Smooth muscle cell (in vitro differentiated cells): Measurements from ENCODE around the gene EIF3K. TPM values are rescaled to one million over a fixed set of nuclear protein-coding genes. Genes with fewer than 3 reads are reported as not detected.

ENCODE experiments used
- DNase-seq: peaks from one replicate; lab custom pipeline; 2025; ENCODE audit not compliant: unreplicated experiment; lab: John Stamatoyannopoulos, UW
- H2AFZ ChIP-seq: fragments of 200-600 bp; sonication (generic); 2 replicates; pipeline ENCODE4 v1.6.0; 2016; ENCODE audit warnings: antibody characterized with exemption, low read depth, mild to moderate bottlenecking
- H3F3A ChIP-seq: fragments of 200-600 bp; sonication (generic); 2 replicates; pipeline ENCODE4 v1.6.0; 2017; ENCODE audit warnings: antibody characterized with exemption, low read depth
- H3K27ac ChIP-seq: fragments of 200-600 bp; sonication (generic); 2 replicates; pipeline ENCODE4 v1.5.1; 2016; ENCODE audit warnings: low read depth, mild to moderate bottlenecking
- H3K27me3 ChIP-seq: fragments of 200-600 bp; sonication (generic); 2 replicates; pipeline ENCODE4 v1.6.1; 2016; ENCODE audit warnings: low read depth, mild to moderate bottlenecking
- H3K36me3 ChIP-seq: fragments of 200-600 bp; sonication (generic); 2 replicates; pipeline ENCODE4 v1.5.1; 2016; ENCODE audit warnings: low read depth
- H3K4me1 ChIP-seq: fragments of 200-600 bp; sonication (generic); 2 replicates; pipeline ENCODE4 v1.5.1; 2016; ENCODE audit warnings: low read depth
- H3K4me2 ChIP-seq: fragments of 200-600 bp; sonication (generic); 2 replicates; pipeline ENCODE4 v1.6.0; 2016; ENCODE audit warnings: mild to moderate bottlenecking
- H3K4me3 ChIP-seq: fragments of 200-600 bp; sonication (generic); 2 replicates; pipeline ENCODE4 v1.5.1; 2016; ENCODE audit warnings: mild to moderate bottlenecking
- H3K79me2 ChIP-seq: fragments of 200-600 bp; sonication (generic); 2 replicates; pipeline ENCODE4 v1.6.0; 2016; ENCODE audit warnings: low read depth, mild to moderate bottlenecking
- H3K9ac ChIP-seq: fragments of 200-600 bp; sonication (generic); 2 replicates; pipeline ENCODE4 v1.6.0; 2016; ENCODE audit warnings: low read depth
- H3K9me3 ChIP-seq: fragments of 200-600 bp; sonication (generic); replicated peaks from 2 replicates; pipeline ENCODE4 v1.5.1; 2016; ENCODE audit warnings: low read depth
- H4K20me1 ChIP-seq: fragments of 200-600 bp; sonication (generic); 2 replicates; pipeline ENCODE4 v1.6.0; 2016; ENCODE audit warnings: low read depth
- WGBS: methylation state at CpG from one replicate; pipeline ENCODE4 v1.1.7; 2016; ENCODE audit warnings: low lambda C conversion rate; 5-methylcytosine and 5-hydroxymethylcytosine counted together
- polyA plus RNA-seq: library from polyadenylated mRNA; unstranded; fragments of >200 nt; fragmentation: Nextera tagmentation; extraction: Ambion mirVana; gene quantifications from 2 replicates; pipeline ENCODE4 v1.2.1, GENCODE V29; 2016
- total RNA-seq: library from RNA; depleted of rRNA; stranded (reverse); fragments of >200 nt; gene quantifications from 2 replicates; pipeline ENCODE4 v1.2.3, GENCODE V29; 2014
- TF ChIP-seq, protein P1 (sequence below): fragments of 200-600 bp; sonication (generic); IDR thresholded peaks from 2 replicates; pipeline ENCODE4 v1.5.1; 2017; ENCODE audit warnings: borderline replicate concordance, mild to moderate bottlenecking, antibody characterized with exemption; ENCODE audit not compliant: insufficient read depth, poor library complexity, severe bottlenecking

The EIF3K gene
- total and polyA plus RNA-seq, 2 experiments from 2014 or later: 178 to 334 TPM

DNA sequence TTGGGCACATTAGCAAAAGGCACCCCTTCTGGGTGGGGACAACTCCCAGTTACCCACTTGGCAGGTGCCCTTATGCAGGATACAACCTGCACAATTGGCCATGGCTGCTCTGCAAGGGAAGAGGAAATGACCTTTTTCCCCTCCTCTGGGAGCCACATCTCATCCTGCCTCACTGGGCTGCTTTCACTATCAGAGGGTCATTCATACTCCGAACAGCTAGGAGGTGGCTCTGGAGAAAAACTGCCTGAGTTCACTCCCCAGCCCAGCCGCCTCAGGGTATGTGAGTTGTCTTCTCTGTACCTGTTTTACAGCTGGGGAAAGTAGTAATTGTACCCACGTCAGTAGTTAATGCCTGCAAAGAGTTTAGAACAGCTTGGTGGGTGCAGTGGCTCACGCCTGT, 21.4 kb downstream of the EIF3K start:
- H3K36me3 ChIP-seq: no peaks in the 10 kb centered on the region
- no peaks in the 10 kb centered on the region for H4K20me1 ChIP-seq
- DNase-seq: no peak
- no peaks in the 10 kb centered on the region for H3K4me1 ChIP-seq
- no peaks in the 10 kb centered on the region for H3K79me2 ChIP-seq
- no peak overlapping the region for H3K4me2 ChIP-seq
- H3K4me3 ChIP-seq: no peak overlapping the region
- H3K27me3 ChIP-seq: no peaks in the 10 kb centered on the region
- H2AFZ ChIP-seq: no peak overlapping the region
- H3F3A ChIP-seq: peaks cover 5% of the 10 kb centered on the region
- 55% methylated on average over 4 of the region's 4 CpGs for whole genome bisulfite sequencing
- no peaks in the 10 kb centered on the region for H3K9me3 ChIP-seq
- H3K9ac ChIP-seq: no peak overlapping the region
- no peak overlapping the region for H3K27ac ChIP-seq
- TF ChIP-seq, protein P1, sequence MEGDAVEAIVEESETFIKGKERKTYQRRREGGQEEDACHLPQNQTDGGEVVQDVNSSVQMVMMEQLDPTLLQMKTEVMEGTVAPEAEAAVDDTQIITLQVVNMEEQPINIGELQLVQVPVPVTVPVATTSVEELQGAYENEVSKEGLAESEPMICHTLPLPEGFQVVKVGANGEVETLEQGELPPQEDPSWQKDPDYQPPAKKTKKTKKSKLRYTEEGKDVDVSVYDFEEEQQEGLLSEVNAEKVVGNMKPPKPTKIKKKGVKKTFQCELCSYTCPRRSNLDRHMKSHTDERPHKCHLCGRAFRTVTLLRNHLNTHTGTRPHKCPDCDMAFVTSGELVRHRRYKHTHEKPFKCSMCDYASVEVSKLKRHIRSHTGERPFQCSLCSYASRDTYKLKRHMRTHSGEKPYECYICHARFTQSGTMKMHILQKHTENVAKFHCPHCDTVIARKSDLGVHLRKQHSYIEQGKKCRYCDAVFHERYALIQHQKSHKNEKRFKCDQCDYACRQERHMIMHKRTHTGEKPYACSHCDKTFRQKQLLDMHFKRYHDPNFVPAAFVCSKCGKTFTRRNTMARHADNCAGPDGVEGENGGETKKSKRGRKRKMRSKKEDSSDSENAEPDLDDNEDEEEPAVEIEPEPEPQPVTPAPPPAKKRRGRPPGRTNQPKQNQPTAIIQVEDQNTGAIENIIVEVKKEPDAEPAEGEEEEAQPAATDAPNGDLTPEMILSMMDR: no peak

DNA sequence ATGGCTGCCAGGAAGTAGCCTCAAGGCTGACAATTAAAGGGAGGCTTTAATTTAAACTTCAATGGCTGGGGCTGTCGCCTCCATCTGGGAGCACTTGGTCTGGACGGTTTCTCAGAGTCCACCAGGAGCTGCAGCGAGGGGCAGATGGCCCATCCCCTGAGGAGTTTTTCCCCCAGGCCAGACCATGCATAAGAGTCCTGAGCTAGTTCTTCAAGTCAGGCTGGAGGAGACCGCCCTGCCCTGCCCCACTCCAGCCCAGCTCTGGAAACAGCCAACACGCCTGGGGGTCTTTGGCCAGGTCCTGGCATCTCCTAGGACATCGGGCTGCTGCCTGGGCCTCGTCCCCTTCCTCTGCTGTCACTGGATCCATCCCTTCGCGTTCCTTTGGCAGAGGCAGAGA, 23.2 kb downstream of the EIF3K start:
- no peaks in the 10 kb centered on the region for H3K27me3 ChIP-seq
- 68% methylated on average over 9 of the region's 9 CpGs for WGBS
- H3K9ac ChIP-seq: no peak overlapping the region
- no peaks in the 10 kb centered on the region for H4K20me1 ChIP-seq
- no peak for DNase-seq
- no peak overlapping the region for H2AFZ ChIP-seq
- no peak overlapping the region for H3K27ac ChIP-seq
- no peaks in the 10 kb centered on the region for H3F3A ChIP-seq
- no peaks in the 10 kb centered on the region for H3K4me1 ChIP-seq
- TF ChIP-seq, protein P1: no peak
- no peak overlapping the region for H3K4me2 ChIP-seq
- no peaks in the 10 kb centered on the region for H3K9me3 ChIP-seq
- no peaks in the 10 kb centered on the region for H3K36me3 ChIP-seq
- H3K4me3 ChIP-seq: no peak overlapping the region
- no peaks in the 10 kb centered on the region for H3K79me2 ChIP-seq

DNA sequence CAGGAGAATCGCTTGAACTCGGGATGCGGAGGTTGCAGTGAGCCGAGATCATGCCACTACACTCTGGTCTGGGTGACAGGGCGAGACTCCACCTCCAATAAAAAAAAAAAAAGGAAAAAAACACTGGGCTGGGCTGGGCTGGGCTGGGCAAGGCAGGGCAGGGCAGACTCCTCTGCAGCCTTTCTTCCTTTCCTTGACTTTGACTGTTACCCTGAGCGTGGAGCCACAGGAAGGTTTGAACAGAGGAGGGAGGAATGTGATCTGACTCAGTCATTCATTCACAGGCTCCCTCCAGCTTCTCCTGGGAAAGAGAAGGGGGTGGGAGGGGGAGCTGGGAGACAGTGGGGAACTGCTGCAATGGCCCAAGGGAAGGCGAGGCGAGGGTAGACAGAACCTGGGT, 25.7 kb downstream of the EIF3K start:
- DNase-seq: no peak
- no peak overlapping the region for H3K4me3 ChIP-seq
- no peak overlapping the region for H3K27ac ChIP-seq

DNA sequence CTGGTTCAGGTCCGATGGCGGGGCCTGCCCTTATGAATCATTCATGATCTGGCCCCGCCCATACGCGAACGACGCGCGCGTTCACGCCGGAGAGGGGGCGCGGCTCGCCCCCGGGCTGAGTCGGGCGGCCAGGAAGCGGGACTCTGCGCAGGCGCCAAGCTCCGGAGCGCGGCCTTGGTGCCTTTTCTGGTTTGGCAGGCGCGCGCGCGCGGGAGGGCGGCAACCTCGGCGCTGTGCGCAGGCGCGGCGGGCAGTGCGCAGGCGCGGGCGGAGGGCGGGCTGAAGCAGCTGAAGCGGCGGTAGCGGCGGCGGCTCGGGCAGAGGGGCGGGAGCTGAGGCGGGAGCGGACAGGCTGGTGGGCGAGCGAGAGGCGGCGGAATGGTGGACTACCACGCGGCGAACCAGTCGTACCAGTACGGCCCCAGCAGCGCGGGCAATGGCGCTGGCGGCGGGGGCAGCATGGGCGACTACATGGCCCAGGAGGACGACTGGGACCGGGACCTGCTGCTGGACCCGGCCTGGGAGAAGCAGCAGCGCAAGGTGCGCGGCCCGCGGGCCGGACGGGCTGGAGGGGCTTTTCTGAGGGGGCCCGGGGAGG, 28.5 kb downstream of the EIF3K start, which contains the start of gene ACTN4:
Gene ACTN4 (plus strand): TSS at position 282 of the 598 bp plus-strand sequence. CDS start 97 bp downstream, at position 379.
- WGBS: under 1% methylated on average over 64 of the region's 77 CpGs
- peaks cover 50% of the 10 kb centered on the region for H3K79me2 ChIP-seq
- H3K27ac ChIP-seq: peak within 1 kb of the TSS; percentile 100
- TF ChIP-seq, protein P1: no peak
- no peak within 1 kb of the TSS for H2AFZ ChIP-seq
- H3K27me3 ChIP-seq: no peaks in the 10 kb centered on the region
- peaks cover 49% of the 10 kb centered on the region for H4K20me1 ChIP-seq
- no peaks in the 10 kb centered on the region for H3K9me3 ChIP-seq
- no peaks in the 10 kb centered on the region for H3K36me3 ChIP-seq
- H3F3A ChIP-seq: peaks cover 10% of the 10 kb centered on the region
- peak; percentile 99 for DNase-seq
- peak within 1 kb of the TSS; percentile 92 for H3K4me2 ChIP-seq
- peaks cover 24% of the 10 kb centered on the region for H3K4me1 ChIP-seq
- peak within 1 kb of the TSS; percentile 97 for H3K9ac ChIP-seq
- peak within 1 kb of the TSS; percentile 100 for H3K4me3 ChIP-seq

More for the DNA sequence above, 25.7 kb downstream of the EIF3K start:
- peaks cover 22% of the 10 kb centered on the region for H3K79me2 ChIP-seq
- WGBS: 83% methylated on average over 8 of the region's 8 CpGs
- no peaks in the 10 kb centered on the region for H3K27me3 ChIP-seq
- no peaks in the 10 kb centered on the region for H3K36me3 ChIP-seq
- peaks cover 4% of the 10 kb centered on the region for H3F3A ChIP-seq
- no peak overlapping the region for H3K9ac ChIP-seq
- H2AFZ ChIP-seq: no peak overlapping the region
- H4K20me1 ChIP-seq: peaks cover 22% of the 10 kb centered on the region
- peaks cover under 1% of the 10 kb centered on the region for H3K4me1 ChIP-seq
- TF ChIP-seq, protein P1: no peak
- H3K4me2 ChIP-seq: no peak overlapping the region
- no peaks in the 10 kb centered on the region for H3K9me3 ChIP-seq
